Activated CD4-positive, alpha-beta T cell treated with anti-CD3 and anti-CD28 coated beads, Interleukin-2, amount 10 ng/mL, durations not matched to agents 7 days and 5 days (primary cell): ENCODE results near the gene ACYP1. TPM values are rescaled to one million over a fixed set of nuclear protein-coding genes. Genes with fewer than 3 reads are reported as not detected.

Source experiments
- CTCF ChIA-PET: fragments of 350-600 bp; sonication (Branson Sonifier 250); formaldehyde crosslinking; loops from one replicate; lab custom pipeline; 2021; ENCODE audit warnings: antibody characterized with exemption; lab: Charles Lee
- POLR2A ChIA-PET: fragments of 350-600 bp; sonication (Branson Sonifier 250); formaldehyde crosslinking; loops from one replicate; lab custom pipeline; 2021; ENCODE audit warnings: antibody characterized with exemption; lab: Charles Lee
- DNase-seq: peaks from one replicate; pipeline ENCODE4 v3.0.0-alpha.2; 2020
- H3K27ac Mint-ChIP-seq: one replicate; pipeline ENCODE4 v1.8.0; 2021; ENCODE audit warnings: mild to moderate bottlenecking, moderate library complexity, mixed read lengths
- H3K27me3 Mint-ChIP-seq: one replicate; pipeline ENCODE4 v1.8.0; 2021; ENCODE audit warnings: mixed read lengths
- H3K36me3 Mint-ChIP-seq: one replicate; pipeline ENCODE4 v1.8.0; 2021; ENCODE audit warnings: low read depth, mixed read lengths
- H3K4me1 Mint-ChIP-seq: one replicate; pipeline ENCODE4 v1.8.0; 2021; ENCODE audit warnings: mixed read lengths
- H3K4me3 Mint-ChIP-seq: one replicate; pipeline ENCODE4 v1.8.0; 2021; ENCODE audit warnings: mild to moderate bottlenecking, moderate library complexity, mixed read lengths
- H3K9me3 Mint-ChIP-seq: one replicate; pipeline ENCODE4 v1.8.0; 2021; ENCODE audit warnings: mixed read lengths
- total RNA-seq, 2 experiments: library from RNA; stranded (reverse); gene quantifications; one replicate each; pipeline ENCODE4 v1.2.3, GENCODE V29; 2021

Gene ACYP1
- total RNA-seq, 2 experiments from 2014 or later, result 52.4 to 62.0 TPM

- H3K27ac Mint-ChIP-seq, result no peak overlapping the region
- H3K27me3 Mint-ChIP-seq, result no peaks in the 10 kb centered on the region
- H3K9me3 Mint-ChIP-seq, result no peaks in the 10 kb centered on the region
- peaks cover 48% of the 10 kb centered on the region for H3K36me3 Mint-ChIP-seq
- ChIA-PET CTCF (interaction anchor here (1.1 to 2.9 kb wide), 3 partner anchors 15 to 252 kb away, joined by 4 to 9 read pairs (median 7); partner anchors contain the start of gene ACYP1), POLR2A (no interaction called here)
- no peak overlapping the region for H3K4me3 Mint-ChIP-seq
- H3K4me1 Mint-ChIP-seq, result peaks cover 74% of the 10 kb centered on the region
- DNase-seq, result no peak
Measured at GRCh38 chr14:75049136-75049535, 14.7 kb downstream of the ACYP1 start.

- H3K4me3 Mint-ChIP-seq, result no peak overlapping the region
- ChIA-PET CTCF (no interaction called here), POLR2A (no interaction called here)
- no peaks in the 10 kb centered on the region for H3K27me3 Mint-ChIP-seq
- peaks cover 66% of the 10 kb centered on the region for H3K4me1 Mint-ChIP-seq
- no peaks in the 10 kb centered on the region for H3K9me3 Mint-ChIP-seq
- no peak overlapping the region for H3K27ac Mint-ChIP-seq
- DNase-seq, result no peak
- peaks cover 44% of the 10 kb centered on the region for H3K36me3 Mint-ChIP-seq
Measured at GRCh38 chr14:75048101-75048500, 15.7 kb downstream of the ACYP1 start.

DNA sequence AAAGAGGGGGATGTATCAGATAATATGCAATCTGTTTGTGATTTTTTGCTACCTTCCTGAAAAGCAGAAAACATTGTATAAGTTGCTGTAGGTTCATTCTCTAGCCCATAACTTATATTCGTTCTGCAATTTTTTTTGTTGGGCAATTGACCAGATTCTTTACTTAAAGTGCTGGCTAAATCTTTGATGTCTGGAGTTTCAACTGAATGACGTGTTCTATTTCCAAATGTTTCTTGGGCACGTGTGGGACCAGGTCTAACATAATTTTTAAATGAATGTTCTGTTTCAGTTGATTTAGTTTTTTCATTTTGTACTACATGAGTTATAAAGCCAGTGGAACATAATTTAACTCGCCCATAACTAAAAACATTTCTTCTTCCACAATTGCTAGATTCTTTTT, 16.3 kb downstream of the ACYP1 start:
- ChIA-PET CTCF (no interaction called here), POLR2A (no interaction called here)
- Mint-ChIP-seq H3K4me1 (peaks cover 60% of the 10 kb centered on the region), H3K9me3 (no peaks in the 10 kb centered on the region), H3K36me3 (peaks cover 39% of the 10 kb centered on the region), H3K27me3 (no peaks in the 10 kb centered on the region), H3K27ac (no peak overlapping the region), H3K4me3 (no peak overlapping the region)
- no peak for DNase-seq

GRCh38 chr14:75046899-75047298, 16.9 kb downstream of the ACYP1 start:
- ChIA-PET POLR2A (no interaction called here), CTCF (no interaction called here)
- Mint-ChIP-seq H3K9me3 (no peaks in the 10 kb centered on the region), H3K4me3 (no peak overlapping the region), H3K27ac (no peak overlapping the region), H3K27me3 (no peaks in the 10 kb centered on the region), H3K4me1 (peaks cover 54% of the 10 kb centered on the region), H3K36me3 (peaks cover 35% of the 10 kb centered on the region)
- no peak for DNase-seq

DNA sequence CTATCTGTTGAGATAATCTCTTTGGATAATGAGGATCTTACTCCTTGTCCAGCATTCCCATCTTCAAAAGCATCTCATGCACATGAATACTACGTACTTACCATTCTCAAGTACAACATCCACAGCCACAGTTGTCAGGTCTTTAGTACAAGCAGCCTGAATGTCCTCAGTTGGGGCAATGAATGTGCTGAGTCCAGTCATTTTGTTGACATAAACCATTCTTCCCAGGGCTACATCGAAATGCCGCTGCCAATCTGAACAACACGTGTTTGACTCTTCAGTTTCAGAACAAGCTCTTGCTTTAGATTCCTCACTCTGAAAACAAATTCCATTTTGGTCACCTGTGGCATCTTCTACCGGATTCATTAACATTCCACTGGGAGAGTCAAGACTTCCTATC, 17.5 kb downstream of the ACYP1 start:
- no peaks in the 10 kb centered on the region for H3K9me3 Mint-ChIP-seq
- no peak overlapping the region for H3K27ac Mint-ChIP-seq
- no peak overlapping the region for H3K4me3 Mint-ChIP-seq
- peaks cover 33% of the 10 kb centered on the region for H3K36me3 Mint-ChIP-seq
- POLR2A ChIA-PET, result no interaction called here
- no peaks in the 10 kb centered on the region for H3K27me3 Mint-ChIP-seq
- CTCF ChIA-PET, result no interaction called here
- H3K4me1 Mint-ChIP-seq, result peaks cover 51% of the 10 kb centered on the region
- no peak for DNase-seq

- no peak overlapping the region for H3K27ac Mint-ChIP-seq
- no peaks in the 10 kb centered on the region for H3K27me3 Mint-ChIP-seq
- peaks cover 38% of the 10 kb centered on the region for H3K4me1 Mint-ChIP-seq
- no peak for DNase-seq
- ChIA-PET POLR2A (no interaction called here), CTCF (interaction anchor here (0.7 kb wide), 1 partner anchor 19 kb away, joined by 3 read pairs; the partner anchor contains the start of gene ACYP1)
- no peaks in the 10 kb centered on the region for H3K9me3 Mint-ChIP-seq
- H3K4me3 Mint-ChIP-seq, result no peak overlapping the region
- peaks cover 30% of the 10 kb centered on the region for H3K36me3 Mint-ChIP-seq
Measured at GRCh38 chr14:75044752-75045151, 19.1 kb downstream of the ACYP1 start.

GRCh38 chr14:75044322-75044721, 19.5 kb downstream of the ACYP1 start:
- no peak overlapping the region for H3K4me3 Mint-ChIP-seq
- ChIA-PET CTCF (no interaction called here), POLR2A (no interaction called here)
- peaks cover 35% of the 10 kb centered on the region for H3K4me1 Mint-ChIP-seq
- peaks cover 25% of the 10 kb centered on the region for H3K36me3 Mint-ChIP-seq
- H3K27me3 Mint-ChIP-seq, result no peaks in the 10 kb centered on the region
- H3K9me3 Mint-ChIP-seq, result no peaks in the 10 kb centered on the region
- DNase-seq, result no peak
- H3K27ac Mint-ChIP-seq, result no peak overlapping the region

- CTCF ChIA-PET, result no interaction called here
- Mint-ChIP-seq H3K4me1 (peaks cover 23% of the 10 kb centered on the region), H3K27ac (no peak overlapping the region), H3K9me3 (no peaks in the 10 kb centered on the region), H3K27me3 (no peaks in the 10 kb centered on the region), H3K4me3 (no peak overlapping the region), H3K36me3 (peaks cover 17% of the 10 kb centered on the region)
- no peak for DNase-seq
- POLR2A ChIA-PET, result interaction anchor here (0.7 kb wide), 1 partner anchor 20 kb away, joined by 4 read pairs; no protein-coding TSS in a partner anchor
Measured at GRCh38 chr14:75042035-75042434, 21.8 kb downstream of the ACYP1 start.

GRCh38 chr14:75041613-75042012, 22.2 kb downstream of the ACYP1 start:
- H3K9me3 Mint-ChIP-seq, result no peaks in the 10 kb centered on the region
- DNase-seq, result no peak
- POLR2A ChIA-PET, result no interaction called here
- CTCF ChIA-PET, result no interaction called here
- H3K4me1 Mint-ChIP-seq, result peaks cover 19% of the 10 kb centered on the region
- H3K36me3 Mint-ChIP-seq, result peaks cover 15% of the 10 kb centered on the region
- H3K27me3 Mint-ChIP-seq, result no peaks in the 10 kb centered on the region
- no peak overlapping the region for H3K4me3 Mint-ChIP-seq
- H3K27ac Mint-ChIP-seq, result no peak overlapping the region

GRCh38 chr14:75040959-75041358, 22.9 kb downstream of the ACYP1 start:
- peaks cover 15% of the 10 kb centered on the region for H3K36me3 Mint-ChIP-seq
- no peak for DNase-seq
- H3K4me3 Mint-ChIP-seq, result no peak overlapping the region

GRCh38 chr14:75040507-75040906, 23.3 kb downstream of the ACYP1 start:
- no peaks in the 10 kb centered on the region for H3K9me3 Mint-ChIP-seq
- ChIA-PET POLR2A (no interaction called here), CTCF (interaction anchor here (1.1 kb wide), 1 partner anchor 22 kb away, joined by 3 read pairs; no protein-coding TSS in a partner anchor)
- peaks cover 14% of the 10 kb centered on the region for H3K4me1 Mint-ChIP-seq
- H3K4me3 Mint-ChIP-seq, result no peak overlapping the region
- peaks cover 15% of the 10 kb centered on the region for H3K36me3 Mint-ChIP-seq
- H3K27me3 Mint-ChIP-seq, result no peaks in the 10 kb centered on the region
- H3K27ac Mint-ChIP-seq, result no peak overlapping the region
- DNase-seq, result no peak

More at GRCh38 chr14:75040959-75041358, 22.9 kb downstream of the ACYP1 start:
- Mint-ChIP-seq H3K27ac (no peak overlapping the region), H3K4me1 (peaks cover 16% of the 10 kb centered on the region), H3K27me3 (no peaks in the 10 kb centered on the region), H3K9me3 (no peaks in the 10 kb centered on the region)
- POLR2A ChIA-PET, result no interaction called here
- CTCF ChIA-PET, result no interaction called here

DNA sequence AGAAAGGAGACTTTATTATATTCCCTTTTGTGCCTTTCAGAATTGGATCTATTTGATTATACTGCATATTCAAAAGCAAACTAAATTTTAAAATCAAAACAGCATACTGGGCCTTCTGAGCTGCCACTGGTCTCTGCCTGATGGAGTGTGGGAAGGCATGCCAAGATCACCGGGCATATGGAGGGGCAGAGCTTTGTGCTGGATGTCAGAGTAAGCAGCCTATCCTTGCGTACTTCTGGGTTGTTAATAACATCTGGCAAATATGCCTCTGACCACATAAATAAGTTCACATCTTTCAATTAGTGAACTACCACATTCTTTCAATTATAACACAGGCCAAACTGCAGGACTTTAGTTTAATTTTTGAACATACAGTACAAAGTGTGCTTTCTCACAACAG, 30.9 kb downstream of the ACYP1 start:
- H3K36me3 Mint-ChIP-seq, result peaks cover 17% of the 10 kb centered on the region
- no peaks in the 10 kb centered on the region for H3K4me1 Mint-ChIP-seq
- H3K4me3 Mint-ChIP-seq, result no peak overlapping the region
- ChIA-PET CTCF (no interaction called here), POLR2A (no interaction called here)
- H3K9me3 Mint-ChIP-seq, result no peaks in the 10 kb centered on the region
- H3K27ac Mint-ChIP-seq, result no peak overlapping the region
- H3K27me3 Mint-ChIP-seq, result no peaks in the 10 kb centered on the region
- no peak for DNase-seq

DNA sequence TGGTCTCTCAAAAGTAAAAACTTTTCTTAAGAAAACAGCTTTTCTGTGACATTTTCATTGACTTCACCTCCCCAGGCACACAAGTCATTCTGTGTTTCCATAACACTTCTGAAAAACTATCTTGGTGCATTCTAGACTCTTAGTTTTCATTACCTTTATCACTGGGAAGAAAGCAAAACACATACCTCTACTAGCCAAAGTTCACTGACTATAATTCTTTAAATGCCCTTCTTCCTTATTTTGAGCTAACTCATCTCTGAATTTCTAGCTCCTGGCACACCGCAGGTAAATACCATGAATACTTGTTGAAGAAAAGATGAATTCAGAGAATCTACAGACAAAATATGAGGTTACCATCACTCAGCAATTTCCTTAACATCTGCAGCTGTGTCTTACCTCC, 33.7 kb downstream of the ACYP1 start:
- Mint-ChIP-seq H3K9me3 (no peaks in the 10 kb centered on the region), H3K4me3 (no peak overlapping the region), H3K27ac (no peak overlapping the region), H3K36me3 (peaks cover 14% of the 10 kb centered on the region), H3K27me3 (no peaks in the 10 kb centered on the region), H3K4me1 (no peaks in the 10 kb centered on the region)
- ChIA-PET POLR2A (no interaction called here), CTCF (interaction anchor here (0.6 to 0.7 kb wide), 2 partner anchors 41 to 48 kb away, joined by 3 read pairs; no protein-coding TSS in a partner anchor)
- no peak for DNase-seq

GRCh38 chr14:75025876-75026275, 37.9 kb downstream of the ACYP1 start:
- no peak for DNase-seq
- Mint-ChIP-seq H3K4me3 (no peak overlapping the region), H3K27me3 (no peaks in the 10 kb centered on the region), H3K4me1 (no peaks in the 10 kb centered on the region), H3K9me3 (no peaks in the 10 kb centered on the region), H3K36me3 (peaks cover 17% of the 10 kb centered on the region), H3K27ac (no peak overlapping the region)
- ChIA-PET CTCF (interaction anchor here (0.7 to 1.5 kb wide), 4 partner anchors 10 to 148 kb away, joined by 4 read pairs; no protein-coding TSS in a partner anchor), POLR2A (no interaction called here)
